SW 1271 (cell line): ENCODE measurements around the gene GLIPR2.
A peak's percentile ranks its signal among the peaks of the same experiment; 100 is the strongest.
"Not testable (repeated sequence)": the region's sequence is repeated elsewhere in the genome, so short reads cannot be mapped to it uniquely, and the experiment has no call there.

Source experiments
- DNase-seq, 2 experiments: peaks; one replicate each; lab custom pipeline; 2025; lab: John Stamatoyannopoulos, UW

GLIPR2 gene

GRCh38 chr9:36136272-36136893 is at the start of gene GLIPR2:
Gene GLIPR2 (plus strand): TSS chr9:36136733. CDS start chr9:36136779, 46 bp downstream.
- peak in 1 of 2 experiments; percentile 32 for DNase-seq

GRCh38 chr9:36087054-36087453 is 49.5 kb upstream of the GLIPR2 start:
- DNase-seq: not testable (repeated sequence)

GRCh38 chr9:36088020-36088419 is 48.5 kb upstream of the GLIPR2 start:
- no peak for DNase-seq

- DNase-seq: peak in 1 of 2 experiments; percentile 4
These were observed 45.2 kb upstream of the GLIPR2 start for GRCh38 chr9:36091026-36091953.

GRCh38 chr9:36092014-36092413 is 44.5 kb upstream of the GLIPR2 start:
- DNase-seq: no peak

GRCh38 chr9:36092509-36093215 is 43.9 kb upstream of the GLIPR2 start:
- no peak for DNase-seq

GRCh38 chr9:36093384-36093783 is 43.1 kb upstream of the GLIPR2 start:
- DNase-seq: no peak

GRCh38 chr9:36099718-36100117 is 36.8 kb upstream of the GLIPR2 start:
- DNase-seq: no peak

- DNase-seq: peak in 1 of 2 experiments; percentile 4
These were observed 36.0 kb upstream of the GLIPR2 start for GRCh38 chr9:36100532-36100931.

GRCh38 chr9:36101916-36102741 is 34.4 kb upstream of the GLIPR2 start:
- peak; percentile 63 to 75 for DNase-seq

GRCh38 chr9:36102742-36103495 is 33.6 kb upstream of the GLIPR2 start:
- DNase-seq: peak in 1 of 2 experiments; percentile 34

GRCh38 chr9:36109071-36109470 is 27.5 kb upstream of the GLIPR2 start:
- DNase-seq: no peak

- no peak for DNase-seq
These were observed 26.1 kb upstream of the GLIPR2 start for GRCh38 chr9:36110434-36110833.

- no peak for DNase-seq
These were observed 24.0 kb upstream of the GLIPR2 start for GRCh38 chr9:36112516-36112915.

- no peak for DNase-seq
These were observed 22.5 kb upstream of the GLIPR2 start for GRCh38 chr9:36113999-36114398.

GRCh38 chr9:36116593-36116992 is 19.9 kb upstream of the GLIPR2 start:
- no peak for DNase-seq

GRCh38 chr9:36118201-36118600 is 18.3 kb upstream of the GLIPR2 start:
- DNase-seq: no peak

GRCh38 chr9:36118706-36119105 is 17.8 kb upstream of the GLIPR2 start:
- no peak for DNase-seq

GRCh38 chr9:36119476-36119875 is 17.1 kb upstream of the GLIPR2 start:
- DNase-seq: no peak

- DNase-seq: no peak
These were observed 15.8 kb upstream of the GLIPR2 start for GRCh38 chr9:36120705-36121104.

- no peak for DNase-seq
These were observed 14.6 kb upstream of the GLIPR2 start for GRCh38 chr9:36121971-36122370.
